ENCODE results near the gene KIAA0232.
"Not testable (repeated sequence)": the region's sequence is repeated elsewhere in the genome, so short reads cannot be mapped to it uniquely, and the experiment has no call there.

KIAA0232 gene

GRCh38 chr4:6905516-6906445, 123.3 kb downstream of the KIAA0232 start:
- no peak for DNase-seq

DNA sequence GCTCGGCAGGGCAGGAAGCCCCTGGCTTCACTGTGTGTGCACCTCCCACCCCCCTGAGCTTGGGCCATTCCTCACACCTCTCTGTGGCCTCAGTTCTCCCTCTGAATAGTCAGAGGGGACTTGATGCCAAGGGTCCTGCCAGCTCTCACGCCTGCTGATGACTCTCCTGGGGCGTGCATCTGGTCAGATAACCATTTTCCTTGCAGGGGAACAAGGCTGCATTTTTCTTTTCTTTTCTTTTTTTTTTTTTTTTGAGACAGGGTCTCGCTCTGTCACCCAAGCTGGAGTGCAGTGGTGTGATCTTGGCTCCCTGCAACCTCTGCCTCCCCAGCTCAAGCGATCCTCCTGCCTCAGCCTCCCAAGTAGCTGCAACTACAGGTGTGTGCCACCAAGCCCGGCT, 124.0 kb downstream of the KIAA0232 start:
- not testable (repeated sequence) for DNase-seq

DNA sequence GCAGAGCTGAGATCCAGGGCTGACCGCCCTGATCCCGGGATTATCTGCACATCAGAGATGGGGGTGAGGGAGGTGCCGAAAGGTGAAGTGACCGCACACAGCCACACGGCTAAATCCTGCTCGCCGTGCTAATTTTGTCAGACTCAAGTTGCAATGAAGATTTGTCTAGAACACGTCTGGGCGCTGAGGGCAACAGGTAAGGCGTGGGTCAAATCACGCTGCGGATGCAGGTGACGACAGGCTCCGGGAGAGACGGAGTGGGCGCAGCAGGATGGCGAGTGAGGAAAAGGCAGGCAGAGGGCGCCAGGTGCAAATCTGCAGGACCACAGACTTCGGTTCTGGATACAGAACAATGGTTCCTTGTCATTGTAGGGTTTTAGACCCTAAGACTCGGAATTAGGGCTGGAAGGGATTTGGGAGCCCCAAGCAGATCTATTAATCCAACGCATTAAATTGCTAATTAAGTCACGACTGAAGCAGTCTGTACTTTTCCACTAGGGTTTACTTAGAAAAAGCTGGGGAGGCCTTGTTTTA, 125.2 kb downstream of the KIAA0232 start:
- DNase-seq = no peak

DNA sequence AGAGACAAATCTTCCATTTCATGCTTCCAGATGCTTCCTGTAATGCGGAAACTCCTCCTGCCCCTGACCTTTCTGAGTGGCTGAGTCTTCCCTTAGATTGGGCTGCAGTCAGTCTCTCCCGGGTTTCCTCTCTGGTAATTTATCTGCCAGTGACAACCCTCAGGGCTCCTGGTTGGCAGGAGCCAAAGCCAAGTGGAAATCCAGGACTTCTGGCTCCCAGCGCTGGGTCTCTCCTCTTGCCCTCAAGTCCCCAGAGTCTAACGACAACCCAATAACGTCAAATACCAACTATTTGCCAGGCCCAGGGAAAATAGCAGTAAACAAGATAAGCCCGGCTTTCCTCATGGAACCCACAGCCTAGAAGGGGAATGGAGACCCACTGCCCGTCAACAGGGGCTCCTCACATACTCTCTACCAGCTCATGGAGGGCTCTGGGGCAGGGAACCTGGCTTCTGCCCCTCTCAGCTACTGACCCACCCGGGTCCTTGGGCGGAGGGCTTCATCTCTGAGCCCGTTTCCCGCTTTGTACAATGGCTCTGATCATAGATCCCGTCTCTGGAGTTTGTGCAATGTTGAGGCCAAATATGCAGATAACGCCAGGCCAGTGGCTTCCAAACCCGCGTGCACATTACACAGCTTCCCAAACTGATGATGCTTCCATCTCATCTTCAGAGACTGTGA, 126.0 kb downstream of the KIAA0232 start:
- no peak for DNase-seq

DNA sequence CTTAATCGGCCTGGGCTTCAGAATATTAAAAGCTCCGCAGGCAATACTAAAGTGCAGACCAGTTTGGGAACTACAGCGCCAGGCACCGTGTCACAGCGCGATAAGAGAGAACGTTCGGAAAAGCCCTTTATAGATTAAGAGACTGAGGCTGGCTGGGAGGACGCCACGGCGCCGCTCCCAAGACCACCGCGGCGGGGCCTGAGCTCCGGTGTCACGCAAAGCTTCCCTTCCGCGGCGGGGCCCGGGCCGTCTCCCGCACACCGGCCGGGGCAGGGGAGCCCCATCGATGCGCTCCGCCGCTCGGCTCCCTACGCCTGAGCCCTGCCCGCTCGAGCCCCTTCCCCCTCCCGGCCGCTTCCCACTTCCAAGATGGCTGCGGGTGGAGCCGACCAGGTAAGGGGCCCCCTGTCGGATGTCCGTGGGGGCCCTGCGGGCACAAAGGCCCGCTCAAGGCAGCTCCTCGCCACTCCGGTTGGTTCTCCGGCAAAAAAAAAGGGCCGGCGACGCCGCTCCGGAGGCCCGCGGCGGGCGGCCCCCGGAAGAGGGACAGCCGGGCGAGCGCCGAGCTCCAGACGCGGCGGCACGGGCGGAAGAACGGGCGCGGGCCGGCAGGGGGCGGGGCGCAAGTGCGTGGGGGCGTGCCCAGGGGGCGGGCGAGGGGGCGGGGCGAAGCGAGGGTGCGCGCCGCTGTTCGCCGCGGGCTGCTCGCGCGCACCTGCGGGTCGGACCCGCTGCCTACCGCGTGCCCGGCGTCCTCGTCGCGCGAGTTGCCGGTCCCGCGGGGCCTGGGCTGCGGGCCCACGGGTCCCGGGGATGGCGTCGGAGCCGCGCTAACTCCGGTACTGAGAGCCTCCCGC, 126.8 kb downstream of the KIAA0232 start, which contains the start of gene TBC1D14:
TBC1D14 (plus strand) TSS at position 714 of the 857 bp plus-strand sequence. CDS start 13,564 bp downstream, outside the sequence.
- peak; percentile 85 for DNase-seq

DNA sequence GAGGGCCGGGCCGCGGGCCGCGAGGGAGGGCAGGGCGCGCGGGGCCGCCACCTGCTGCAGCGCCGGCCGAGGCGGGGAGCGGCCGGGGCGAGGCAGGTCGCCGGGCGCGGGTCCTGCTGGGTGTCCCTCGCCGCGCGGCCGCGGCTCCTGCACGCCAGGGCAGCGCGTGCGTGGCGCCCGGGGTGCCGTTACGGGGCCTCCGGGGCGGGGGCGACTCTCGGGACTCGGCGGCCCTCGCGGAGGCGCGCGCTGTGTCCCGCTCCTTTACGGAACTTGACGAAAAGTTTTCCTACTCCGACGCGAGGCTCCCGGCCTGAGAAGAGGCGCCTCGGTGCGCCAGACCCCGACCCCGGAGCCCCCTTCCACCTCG, 127.4 kb downstream of the KIAA0232 start:
- DNase-seq = no peak

DNA sequence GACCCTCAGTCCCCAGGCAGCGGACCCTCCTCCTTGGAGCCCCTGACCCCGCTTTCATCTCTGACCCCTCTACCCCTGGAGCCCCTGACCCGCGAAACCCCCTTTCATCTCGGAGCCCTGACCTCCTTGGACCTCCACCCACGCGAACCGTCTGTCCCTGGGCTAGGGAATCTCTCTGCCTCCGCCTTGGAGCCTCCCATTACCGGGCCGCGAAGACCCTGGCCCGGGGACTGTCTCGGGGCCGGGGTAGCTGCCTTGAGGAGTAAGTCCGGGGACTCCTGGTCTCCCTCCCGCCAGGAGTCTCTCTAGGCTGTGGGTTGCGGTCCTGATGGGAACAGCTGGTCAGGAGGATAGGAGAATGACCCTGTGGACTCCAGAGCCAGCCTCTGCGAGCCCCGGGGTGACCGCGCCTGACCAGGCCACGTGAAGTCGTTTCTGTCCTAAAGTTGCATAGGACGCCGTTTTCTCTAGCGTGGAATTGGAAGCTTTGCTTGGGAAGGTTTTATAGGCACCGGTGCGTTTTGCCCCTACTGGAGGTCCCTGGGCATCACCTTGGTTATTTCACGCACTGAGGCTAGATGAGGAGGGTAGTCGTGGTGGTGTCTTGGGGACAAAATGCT, 127.9 kb downstream of the KIAA0232 start:
- no peak for DNase-seq

GRCh38 chr4:6910960-6911874, 128.7 kb downstream of the KIAA0232 start:
- DNase-seq = no peak

DNA sequence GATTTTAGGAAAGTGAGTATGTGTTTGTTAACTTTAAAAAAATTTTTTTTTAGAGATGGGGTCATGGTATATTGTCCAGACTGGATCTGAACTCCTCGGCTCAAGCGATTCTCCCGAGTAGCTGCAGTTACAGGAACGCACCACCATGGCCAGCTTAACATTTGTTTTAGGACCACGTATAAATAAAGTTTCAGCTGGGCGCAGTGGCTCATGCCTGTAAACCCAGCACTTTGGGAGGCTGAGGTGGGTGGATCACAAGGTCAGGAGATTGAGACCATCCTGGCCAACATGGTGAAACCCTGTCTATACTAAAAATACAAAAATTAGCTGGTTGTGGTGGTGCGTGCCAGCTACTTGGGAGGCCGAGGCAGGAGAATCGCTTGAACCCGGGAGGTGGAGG, 129.4 kb downstream of the KIAA0232 start:
- not testable (repeated sequence) for DNase-seq

DNA sequence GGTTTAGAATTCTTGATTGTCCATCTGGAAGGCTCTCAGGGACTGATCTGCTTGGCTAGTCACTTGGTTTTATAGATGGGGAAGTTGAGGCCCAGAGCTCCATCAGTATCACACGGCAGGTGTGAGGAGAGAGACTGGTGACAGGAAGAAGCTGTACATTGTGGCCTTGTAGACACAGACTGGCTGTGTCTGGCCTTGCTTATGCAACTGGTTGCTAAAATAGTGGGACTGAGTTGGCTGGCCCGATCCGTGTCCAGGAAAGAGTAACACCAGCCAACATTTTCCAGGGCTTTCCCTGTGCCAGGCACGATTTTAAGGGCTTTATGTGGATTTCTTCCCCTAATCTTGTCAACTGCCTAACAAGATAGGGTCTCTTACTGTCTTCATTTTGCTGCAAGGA, 129.9 kb downstream of the KIAA0232 start:
- DNase-seq = no peak

GRCh38 chr4:6913350-6913905, 130.9 kb downstream of the KIAA0232 start:
- DNase-seq = no peak

- no peak for DNase-seq
Measured at GRCh38 chr4:6914448-6914847, 131.9 kb downstream of the KIAA0232 start.

DNA sequence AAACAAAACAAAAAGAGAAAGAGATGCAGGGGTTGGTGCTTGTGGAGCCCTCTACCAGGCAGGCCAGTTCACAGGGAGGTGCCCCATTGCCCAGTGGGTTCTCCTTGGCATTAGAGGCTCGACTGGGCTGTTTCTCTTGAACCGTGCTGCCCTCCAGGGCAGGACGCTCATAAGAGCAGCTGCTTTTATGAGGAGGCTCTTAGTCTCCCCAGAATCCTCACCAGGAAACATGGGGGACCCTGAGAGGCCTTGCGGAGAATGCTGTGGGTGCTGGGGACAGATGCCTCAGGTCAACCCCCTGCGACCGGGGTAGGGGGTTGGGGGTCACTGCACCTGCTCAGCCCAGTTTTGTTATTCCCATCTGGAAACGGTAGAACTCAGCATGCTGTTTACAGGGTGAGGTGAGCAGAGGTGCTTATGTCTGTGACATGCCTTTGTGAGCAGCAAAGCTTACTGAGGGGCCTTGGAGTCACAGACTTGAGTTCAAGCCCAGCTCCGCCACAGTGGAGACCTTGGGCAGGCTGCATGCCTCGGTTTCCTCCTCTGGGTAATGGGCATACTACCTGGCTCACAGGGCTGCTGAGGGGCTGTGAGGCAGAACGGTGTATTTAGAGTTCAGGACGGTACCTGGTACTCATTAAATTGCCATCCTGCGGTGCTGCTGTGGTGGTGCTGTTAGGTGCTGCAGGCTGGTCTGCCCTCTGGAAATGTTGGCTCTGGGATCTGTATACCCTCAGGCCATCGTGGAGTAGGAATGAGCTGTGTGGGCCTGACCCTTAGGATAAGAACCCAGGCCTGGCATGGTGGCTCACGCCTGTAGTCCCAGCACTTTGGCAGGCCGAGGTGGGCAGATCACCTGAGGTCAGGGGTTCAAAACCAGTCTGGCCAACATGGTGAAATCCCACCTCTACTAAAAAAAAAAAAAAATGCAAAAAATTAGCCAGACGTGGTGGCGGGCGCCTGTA, 132.8 kb downstream of the KIAA0232 start:
- DNase-seq = no peak

- no peak for DNase-seq
Measured at GRCh38 chr4:6916069-6916586, 133.6 kb downstream of the KIAA0232 start.

DNA sequence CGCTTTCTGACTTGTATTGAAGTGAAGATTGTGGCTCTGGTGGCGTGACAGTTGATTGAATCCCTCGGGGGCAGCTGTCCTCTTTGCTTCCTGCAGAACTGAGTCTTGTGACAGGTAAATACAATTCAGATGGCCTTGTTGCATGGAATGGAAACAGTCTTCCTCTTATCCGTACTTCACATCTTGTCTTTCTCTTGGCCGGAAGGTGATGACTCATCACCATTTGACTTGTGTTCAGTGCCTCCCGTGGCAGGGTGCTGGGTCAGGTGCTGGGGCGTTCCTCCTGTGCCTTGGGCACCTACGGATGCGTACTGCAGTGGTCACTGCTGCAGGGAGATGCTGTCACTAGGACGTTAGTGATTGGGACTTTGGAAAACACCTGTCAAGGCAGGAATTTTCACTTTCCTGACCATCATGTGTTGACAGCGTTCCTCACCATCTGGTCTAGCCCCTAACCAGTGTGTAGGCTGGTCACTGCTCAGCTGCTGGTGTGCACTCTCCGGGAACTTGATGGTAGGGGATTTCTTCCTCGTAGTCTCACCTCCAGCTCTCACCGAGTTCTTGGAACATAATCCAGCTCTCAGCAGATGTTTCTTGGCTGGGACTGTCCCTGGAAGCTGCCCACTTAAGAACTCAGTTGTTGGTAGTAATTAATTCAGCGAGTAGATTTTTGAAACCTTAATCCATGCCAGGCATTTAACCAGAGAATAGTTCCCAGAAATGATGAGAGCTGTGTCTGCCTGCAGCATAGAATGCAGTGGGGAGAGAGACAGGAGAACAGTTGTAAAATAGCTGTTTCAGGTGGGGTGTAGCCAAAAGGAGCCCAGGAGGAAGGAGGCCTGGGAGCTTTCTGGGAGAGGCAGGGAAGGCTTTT, 134.3 kb downstream of the KIAA0232 start:
- peak; percentile 82 for DNase-seq

GRCh38 chr4:6917461-6918271, 135.1 kb downstream of the KIAA0232 start:
- DNase-seq = no peak

- no peak for DNase-seq
Measured at GRCh38 chr4:6918338-6918737, 135.8 kb downstream of the KIAA0232 start.

Data from CD4-positive, alpha-beta T cell treated with Interleukin-4 for 4 hours (primary cell).